B cell (primary cell): ENCODE results near the gene PDLIM1.

Experiments
- EZH2 ChIP-seq: IDR thresholded peaks from 2 replicates; pipeline ENCODE4 v1.6.1; 2012; ENCODE audit warnings: borderline replicate concordance, low read depth, mild to moderate bottlenecking, moderate library complexity, low read length; ENCODE audit not compliant: insufficient read depth, poor library complexity, severe bottlenecking
- TF ChIP-seq, protein P1 (sequence below): fragments of 200-600 bp; IDR thresholded peaks from one replicate; pipeline ENCODE4 v1.8.0; 2022; ENCODE audit warnings: antibody characterized with exemption, mild to moderate bottlenecking

DNA sequence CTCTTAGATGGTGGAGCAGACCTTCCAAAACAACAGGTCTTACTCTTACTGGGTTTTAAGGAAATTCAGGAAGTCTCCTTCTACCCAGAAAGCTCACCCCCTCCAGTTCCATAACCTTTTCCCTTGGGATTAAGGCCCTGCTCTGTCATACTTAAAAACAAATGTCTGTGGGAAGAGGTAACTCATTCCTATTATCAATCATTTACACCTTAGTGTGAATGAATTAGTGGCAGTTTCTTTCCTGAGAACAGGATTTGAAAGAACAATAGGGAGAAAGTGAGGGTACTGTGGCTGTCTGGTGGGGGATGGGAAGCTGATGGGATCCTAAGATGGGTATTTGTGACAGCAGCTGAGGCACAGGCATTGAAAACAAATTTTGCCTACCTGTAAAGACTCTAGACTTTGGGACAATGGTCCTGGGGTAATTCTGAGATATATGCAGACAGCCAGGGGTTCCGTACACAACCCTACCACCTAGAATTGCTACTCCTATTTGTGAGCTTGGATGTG is 22.2 kb upstream of the PDLIM1 start:
- TF ChIP-seq, protein P1, sequence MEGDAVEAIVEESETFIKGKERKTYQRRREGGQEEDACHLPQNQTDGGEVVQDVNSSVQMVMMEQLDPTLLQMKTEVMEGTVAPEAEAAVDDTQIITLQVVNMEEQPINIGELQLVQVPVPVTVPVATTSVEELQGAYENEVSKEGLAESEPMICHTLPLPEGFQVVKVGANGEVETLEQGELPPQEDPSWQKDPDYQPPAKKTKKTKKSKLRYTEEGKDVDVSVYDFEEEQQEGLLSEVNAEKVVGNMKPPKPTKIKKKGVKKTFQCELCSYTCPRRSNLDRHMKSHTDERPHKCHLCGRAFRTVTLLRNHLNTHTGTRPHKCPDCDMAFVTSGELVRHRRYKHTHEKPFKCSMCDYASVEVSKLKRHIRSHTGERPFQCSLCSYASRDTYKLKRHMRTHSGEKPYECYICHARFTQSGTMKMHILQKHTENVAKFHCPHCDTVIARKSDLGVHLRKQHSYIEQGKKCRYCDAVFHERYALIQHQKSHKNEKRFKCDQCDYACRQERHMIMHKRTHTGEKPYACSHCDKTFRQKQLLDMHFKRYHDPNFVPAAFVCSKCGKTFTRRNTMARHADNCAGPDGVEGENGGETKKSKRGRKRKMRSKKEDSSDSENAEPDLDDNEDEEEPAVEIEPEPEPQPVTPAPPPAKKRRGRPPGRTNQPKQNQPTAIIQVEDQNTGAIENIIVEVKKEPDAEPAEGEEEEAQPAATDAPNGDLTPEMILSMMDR: no peak
- TF ChIP-seq EZH2: no peak
